Lung (tissue), 12 donors: ENCODE data around the gene TRIM46. TPM values are rescaled to one million over a fixed set of nuclear protein-coding genes. Genes with fewer than 3 reads are reported as not detected.

Source experiments
- ATAC-seq: fragments of 200-7000 bp; cut with Tn5 transposase; one replicate; pipeline ENCODE4 v1.9.1; 2020; ENCODE audit warnings: moderate number of reproducible peaks; ENCODE audit not compliant: insufficient read depth, low FRiP score
- DNase-seq, 3 donors: peaks; one replicate each; pipeline ENCODE4 v3.0.0-alpha.2; 2013 to 2017
- H3K27ac ChIP-seq, 2 donors: one replicate each; pipeline ENCODE4 v1.5.1; 2013; ENCODE audit warnings: mild to moderate bottlenecking in 2 of 2, moderate library complexity in 2 of 2, control low read depth in 1 of 2, inconsistent platforms in 1 of 2, low read depth in 1 of 2, low read length in 1 of 2
- H3K27me3 ChIP-seq, 3 donors: one replicate each; pipeline ENCODE4 v1.5.1; 2013; ENCODE audit warnings: low read length in 2 of 3; ENCODE audit not compliant: control insufficient read depth in 3 of 3, insufficient read depth in 3 of 3
- H3K36me3 ChIP-seq, 4 donors: one replicate each; pipeline ENCODE4 v1.5.1; 2013; ENCODE audit warnings: low read length in 4 of 4, mild to moderate bottlenecking in 1 of 4, moderate library complexity in 1 of 4; ENCODE audit not compliant: control insufficient read depth in 4 of 4, insufficient read depth in 4 of 4
- H3K4me1 ChIP-seq, 5 donors: one replicate each; pipeline ENCODE4 v1.5.1; 2013; ENCODE audit warnings: low read length in 5 of 5, mild to moderate bottlenecking in 2 of 5, moderate library complexity in 1 of 5; ENCODE audit not compliant: control insufficient read depth in 5 of 5, insufficient read depth in 5 of 5
- H3K4me3 ChIP-seq: one replicate; pipeline ENCODE4 v1.5.1; 2013; ENCODE audit warnings: mild to moderate bottlenecking, control low read depth, moderate library complexity
- H3K9ac ChIP-seq, 2 donors: one replicate each; pipeline ENCODE4 v1.5.1; 2013; ENCODE audit warnings: low read length in 2 of 2, control low read depth in 1 of 2; ENCODE audit not compliant: insufficient read depth in 1 of 2
- H3K9me3 ChIP-seq, 4 donors: one replicate each; pipeline ENCODE4 v1.5.1; 2013; ENCODE audit warnings: low read length in 3 of 4, mild to moderate bottlenecking in 1 of 4, moderate library complexity in 1 of 4; ENCODE audit not compliant: control insufficient read depth in 4 of 4, insufficient read depth in 3 of 4
- CTCF ChIP-seq: IDR thresholded peaks from 2 replicates; pipeline ENCODE4 v1.5.1; 2012; ENCODE audit warnings: mild to moderate bottlenecking; ENCODE audit errors: control extremely low read depth, extremely low read depth
- WGBS, 2 donors: extraction: QIAGEN DNeasy Blood & Tissue Kit; methylation state at CpG; one replicate each; pipeline ENCODE4 v1.1.7; 2013; 5-methylcytosine and 5-hydroxymethylcytosine counted together
- polyA plus RNA-seq, 2 donors: library from polyadenylated mRNA; stranded (reverse); fragments of 200-250 nt; gene quantifications; one replicate each; pipeline ENCODE4 v1.2.1, GENCODE V29; 2013
- total RNA-seq, 2 donors: library from RNA; depleted of rRNA in 1 of 2; stranded (reverse); fragments of >200 nt in 1 of 2; gene quantifications; one replicate each; pipeline ENCODE4 v1.2.1, GENCODE V29; 2014 to 2021
- donor health status: control.
- donor health status: control.
- donor health status: Bipolar disorder and iron deficiency.
- donor health status: healthy.
- donor health status: DM: yes; HTN: yes; CAD: no.

Gene TRIM46
- total and polyA plus RNA-seq, 4 donors: 0.26 to 0.71 (median 0.46) TPM

- no peak overlapping the region for H3K27ac ChIP-seq
- 88 to 90% methylated on average over 10 of the region's 10 CpGs for WGBS, 2 donors
- peaks cover 0 to 17% (median 8%) of the 10 kb centered on the region in 4 donors for H3K36me3 ChIP-seq
- no peak for DNase-seq
- TF ChIP-seq CTCF: no peak
- ATAC-seq: no peak
- H3K9me3 ChIP-seq: no peaks in the 10 kb centered on the region
- H3K4me1 ChIP-seq: peaks cover 0 to 33% (median 6%) of the 10 kb centered on the region in 5 donors
- no peak overlapping the region for H3K4me3 ChIP-seq
- H3K9ac ChIP-seq: no peak overlapping the region
- H3K27me3 ChIP-seq: no peaks in the 10 kb centered on the region
Measured at GRCh38 chr1:155168456-155169210, 5.0 kb upstream of the TRIM46 start.

DNA sequence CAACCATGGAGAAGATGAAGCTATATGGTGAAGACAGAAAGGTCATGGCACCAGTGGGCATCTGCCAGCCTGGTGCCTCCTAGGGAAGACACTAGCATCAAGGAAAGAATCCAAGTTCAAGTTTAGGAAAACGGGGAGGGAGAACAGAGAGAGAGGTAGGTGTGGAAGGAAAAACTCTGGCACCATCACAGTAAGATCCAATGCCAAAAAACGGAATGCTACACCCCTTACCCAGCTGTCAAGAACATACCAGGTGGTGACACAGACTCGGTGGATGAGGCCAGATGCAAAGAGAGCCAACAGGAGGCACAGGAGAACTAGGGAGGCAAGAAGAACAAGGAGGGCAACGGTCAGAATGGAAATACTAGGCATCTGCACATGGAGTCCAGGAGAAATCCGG lies 4.1 kb upstream of the TRIM46 start:
- Histone ChIP-seq H3K27me3 (no peaks in the 10 kb centered on the region), H3K27ac (no peak overlapping the region), H3K36me3 (peaks cover 0 to 17% (median 8%) of the 10 kb centered on the region in 4 donors), H3K4me1 (peaks cover 0 to 39% (median 6%) of the 10 kb centered on the region in 5 donors), H3K9ac (no peak overlapping the region), H3K4me3 (no peak overlapping the region), H3K9me3 (no peaks in the 10 kb centered on the region)
- 79 to 93% methylated on average over 5 of the region's 5 CpGs for WGBS, 2 donors
- DNase-seq: no peak
- TF ChIP-seq CTCF: no peak
- no peak for ATAC-seq

GRCh38 chr1:155170101-155170785 lies 3.4 kb upstream of the TRIM46 start:
- no peak for DNase-seq
- 90 to 99% methylated on average over 2 of the region's 2 CpGs for WGBS, 2 donors
- peaks cover 0 to 41% (median 8%) of the 10 kb centered on the region in 5 donors for H3K4me1 ChIP-seq
- no peaks in the 10 kb centered on the region for H3K9me3 ChIP-seq
- no peak overlapping the region for H3K4me3 ChIP-seq
- no peaks in the 10 kb centered on the region for H3K27me3 ChIP-seq
- H3K27ac ChIP-seq: no peak overlapping the region
- no peak for TF ChIP-seq CTCF
- no peak for ATAC-seq
- no peak overlapping the region for H3K9ac ChIP-seq
- peaks cover 0 to 17% (median 8%) of the 10 kb centered on the region in 4 donors for H3K36me3 ChIP-seq
